GM13976 (cell line): ENCODE measurements around the gene LRMDA.

Experiments used
- DNase-seq: peaks from one replicate; pipeline ENCODE4 v3.0.0; 2012; ENCODE audit warnings: low spot score
- in situ Hi-C: fragments of 300-500 bp; cut with MboI; formaldehyde crosslinking; loops from one replicate; pipeline ENCODE4 v1.12.0; 2022; ENCODE audit warnings: low sequenced_read_pairs, mixed read lengths, inconsistent platforms; ENCODE audit not compliant: unreplicated experiment
- TF ChIP-seq, protein P1 (sequence below): IDR thresholded peaks from 2 replicates; pipeline ENCODE4 v1.5.1; 2012; ENCODE audit warnings: borderline replicate concordance, mild to moderate bottlenecking; ENCODE audit not compliant: insufficient read depth; ENCODE audit errors: extremely low read depth, missing control alignments, control extremely low read depth

LRMDA gene

DNA sequence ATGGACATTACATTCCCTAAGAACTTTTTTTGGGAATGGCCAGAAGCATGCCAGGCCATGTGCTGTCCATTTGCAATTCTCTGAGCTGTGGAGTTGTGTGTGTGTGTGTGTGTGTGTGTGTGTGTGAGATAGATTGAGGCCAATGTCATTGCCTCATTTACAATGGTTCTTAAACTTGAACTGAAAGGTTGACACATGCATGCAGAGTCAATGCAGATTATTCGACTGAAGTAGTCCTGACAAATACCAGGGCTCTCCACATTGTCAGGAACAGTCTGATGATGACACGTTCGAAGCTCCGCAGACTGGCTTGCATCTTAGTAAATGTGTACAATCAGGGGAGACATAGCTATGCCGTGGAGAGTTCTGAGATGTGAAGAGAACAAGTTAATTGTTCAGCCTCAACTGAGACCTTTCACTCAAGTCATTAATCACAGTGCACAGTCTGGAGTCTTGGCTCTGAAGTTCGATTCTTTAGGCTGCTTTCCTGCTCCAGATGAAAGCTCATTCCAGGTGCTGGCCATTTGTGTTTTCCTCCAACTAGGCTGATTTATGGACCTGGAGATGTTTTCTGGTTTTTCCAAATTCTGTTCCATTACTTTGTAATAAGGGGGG, 921.9 kb downstream of the LRMDA start:
- in situ Hi-C loops: no loop called here
- DNase-seq: no peak
- TF ChIP-seq, protein P1, sequence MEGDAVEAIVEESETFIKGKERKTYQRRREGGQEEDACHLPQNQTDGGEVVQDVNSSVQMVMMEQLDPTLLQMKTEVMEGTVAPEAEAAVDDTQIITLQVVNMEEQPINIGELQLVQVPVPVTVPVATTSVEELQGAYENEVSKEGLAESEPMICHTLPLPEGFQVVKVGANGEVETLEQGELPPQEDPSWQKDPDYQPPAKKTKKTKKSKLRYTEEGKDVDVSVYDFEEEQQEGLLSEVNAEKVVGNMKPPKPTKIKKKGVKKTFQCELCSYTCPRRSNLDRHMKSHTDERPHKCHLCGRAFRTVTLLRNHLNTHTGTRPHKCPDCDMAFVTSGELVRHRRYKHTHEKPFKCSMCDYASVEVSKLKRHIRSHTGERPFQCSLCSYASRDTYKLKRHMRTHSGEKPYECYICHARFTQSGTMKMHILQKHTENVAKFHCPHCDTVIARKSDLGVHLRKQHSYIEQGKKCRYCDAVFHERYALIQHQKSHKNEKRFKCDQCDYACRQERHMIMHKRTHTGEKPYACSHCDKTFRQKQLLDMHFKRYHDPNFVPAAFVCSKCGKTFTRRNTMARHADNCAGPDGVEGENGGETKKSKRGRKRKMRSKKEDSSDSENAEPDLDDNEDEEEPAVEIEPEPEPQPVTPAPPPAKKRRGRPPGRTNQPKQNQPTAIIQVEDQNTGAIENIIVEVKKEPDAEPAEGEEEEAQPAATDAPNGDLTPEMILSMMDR: no peak

DNA sequence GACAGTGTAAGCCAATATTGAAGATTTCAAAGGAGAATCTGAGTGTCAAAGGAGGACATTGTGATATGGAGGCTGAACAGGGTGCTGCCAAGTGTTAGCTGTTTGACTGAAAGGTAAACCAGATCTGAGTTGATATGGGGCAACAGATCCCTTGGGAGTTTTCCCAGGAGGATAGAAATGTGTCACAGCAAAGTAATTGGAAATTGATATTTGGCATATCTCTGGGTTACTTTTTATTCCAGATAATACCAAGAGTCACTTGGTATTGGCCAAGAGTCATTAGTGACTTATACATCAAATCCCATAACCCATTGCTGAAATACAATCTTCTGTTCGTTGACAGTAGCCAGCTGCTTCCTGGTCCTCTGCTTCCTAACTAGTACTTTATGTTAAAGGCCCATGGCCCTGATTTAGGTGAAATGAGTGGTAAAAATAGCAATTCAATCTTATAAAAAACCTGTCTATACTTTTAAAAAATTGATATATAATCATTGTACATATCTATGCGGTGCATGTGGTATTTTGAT, 922.9 kb downstream of the LRMDA start:
- TF ChIP-seq, protein P1: no peak
- in situ Hi-C loops: no loop called here
- no peak for DNase-seq

DNA sequence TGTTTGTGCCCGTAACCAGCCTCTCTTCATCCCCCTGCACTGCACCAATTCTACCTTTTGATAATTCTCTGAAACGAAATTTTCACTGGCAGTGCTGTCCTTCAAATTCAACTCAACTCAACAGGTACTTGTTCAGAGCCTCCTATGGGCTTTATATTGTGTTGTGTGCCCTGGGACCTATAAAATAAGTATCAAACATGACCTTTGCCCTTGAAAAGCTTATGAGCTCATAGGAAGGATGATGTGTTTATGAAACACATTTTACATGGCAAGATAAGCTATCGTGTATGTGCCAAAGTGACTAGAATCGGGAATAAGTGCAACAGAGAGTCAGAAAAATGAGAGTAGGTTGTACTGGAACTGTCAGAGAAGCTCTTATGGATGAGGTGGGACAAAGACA, 923.5 kb downstream of the LRMDA start:
- TF ChIP-seq, protein P1: no peak
- in situ Hi-C loops: no loop called here
- no peak for DNase-seq

DNA sequence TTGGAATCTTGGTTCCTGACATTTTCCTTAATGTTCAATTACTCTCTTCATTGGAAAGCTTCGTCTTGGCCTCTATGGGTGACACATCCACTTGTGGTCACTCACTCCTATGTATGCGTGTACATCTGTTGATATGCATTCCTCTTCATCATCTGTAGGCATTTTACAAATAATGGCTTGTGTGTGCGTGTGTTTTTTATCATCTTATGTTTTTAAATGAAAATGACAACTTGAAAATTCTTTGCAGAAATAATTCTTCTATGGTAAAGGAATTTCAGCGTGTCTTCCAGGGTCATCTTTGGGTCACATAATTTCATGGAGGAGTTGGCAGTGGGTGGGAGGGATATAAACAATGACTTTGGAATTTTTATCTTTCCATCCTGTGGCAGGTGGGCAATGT, 925.1 kb downstream of the LRMDA start:
- no peak for DNase-seq
- in situ Hi-C loops: no loop called here
- TF ChIP-seq, protein P1: no peak

DNA sequence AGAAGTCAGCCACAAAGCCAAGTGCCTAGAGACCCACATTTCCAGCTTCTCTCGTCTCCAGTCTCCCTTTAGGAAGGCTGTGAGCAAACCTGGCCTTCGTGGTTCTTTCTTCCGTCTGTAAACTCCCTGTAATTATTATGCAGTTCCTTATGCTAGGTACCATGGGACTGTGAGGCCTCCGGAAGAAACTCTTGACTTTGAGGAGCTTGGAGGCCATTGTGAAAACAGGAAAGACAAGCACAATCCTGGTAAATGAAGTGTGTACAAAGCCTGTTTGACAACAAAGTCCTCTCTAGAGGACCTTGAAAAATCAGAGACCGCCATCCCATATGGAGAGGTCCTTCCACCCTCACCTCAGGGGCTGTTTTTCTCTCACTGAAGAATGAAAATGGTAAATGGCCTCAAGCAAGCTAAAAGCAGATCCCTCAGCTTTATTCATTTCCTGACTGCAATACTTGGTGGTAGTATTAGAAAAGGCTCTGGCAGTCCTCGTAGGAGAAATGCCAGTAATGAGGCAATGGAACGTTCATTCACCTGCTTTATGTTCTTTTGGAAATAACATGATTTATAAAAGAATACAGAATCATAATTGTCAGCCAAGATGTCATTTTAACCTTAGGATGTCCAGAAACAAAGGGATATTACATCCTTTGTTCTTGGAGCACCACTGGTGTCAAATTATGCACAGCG, 926.4 kb downstream of the LRMDA start:
- in situ Hi-C loops: no loop called here
- TF ChIP-seq, protein P1: no peak
- no peak for DNase-seq

DNA sequence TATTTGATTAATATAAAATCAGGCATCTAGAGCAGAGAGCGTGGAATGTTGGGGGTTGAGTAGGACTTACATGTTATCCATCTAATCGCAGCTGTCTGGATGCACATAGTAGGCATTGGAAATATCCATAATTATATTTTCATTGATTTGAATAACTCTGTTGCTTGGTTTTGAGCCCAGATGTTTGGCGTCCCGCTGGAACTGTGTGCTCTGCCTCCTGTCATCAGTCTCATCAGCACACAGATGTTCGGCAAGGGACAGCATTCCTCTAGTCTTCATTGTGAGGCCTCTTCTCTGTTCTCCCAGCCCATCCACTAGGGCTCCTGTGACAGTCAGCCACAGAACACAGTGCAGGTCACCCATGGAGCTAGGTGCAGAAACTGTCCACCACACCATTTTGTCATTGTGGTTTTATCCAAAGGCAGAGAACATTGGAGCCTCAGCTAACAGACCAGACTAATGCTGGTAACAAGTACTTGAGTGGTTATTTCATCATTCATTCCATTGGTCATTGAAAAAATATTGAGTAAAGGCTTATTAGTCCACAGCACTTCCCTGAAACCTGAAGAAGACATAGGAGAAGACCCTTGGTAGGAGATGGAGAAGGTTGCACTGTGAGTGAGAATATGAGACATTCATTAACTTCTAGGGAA, 927.4 kb downstream of the LRMDA start:
- no peak for DNase-seq
- in situ Hi-C loops: no loop called here
- TF ChIP-seq, protein P1: no peak
